Measurements from ENCODE around the gene KIF5B.

- TF ChIP-seq, protein P1, sequence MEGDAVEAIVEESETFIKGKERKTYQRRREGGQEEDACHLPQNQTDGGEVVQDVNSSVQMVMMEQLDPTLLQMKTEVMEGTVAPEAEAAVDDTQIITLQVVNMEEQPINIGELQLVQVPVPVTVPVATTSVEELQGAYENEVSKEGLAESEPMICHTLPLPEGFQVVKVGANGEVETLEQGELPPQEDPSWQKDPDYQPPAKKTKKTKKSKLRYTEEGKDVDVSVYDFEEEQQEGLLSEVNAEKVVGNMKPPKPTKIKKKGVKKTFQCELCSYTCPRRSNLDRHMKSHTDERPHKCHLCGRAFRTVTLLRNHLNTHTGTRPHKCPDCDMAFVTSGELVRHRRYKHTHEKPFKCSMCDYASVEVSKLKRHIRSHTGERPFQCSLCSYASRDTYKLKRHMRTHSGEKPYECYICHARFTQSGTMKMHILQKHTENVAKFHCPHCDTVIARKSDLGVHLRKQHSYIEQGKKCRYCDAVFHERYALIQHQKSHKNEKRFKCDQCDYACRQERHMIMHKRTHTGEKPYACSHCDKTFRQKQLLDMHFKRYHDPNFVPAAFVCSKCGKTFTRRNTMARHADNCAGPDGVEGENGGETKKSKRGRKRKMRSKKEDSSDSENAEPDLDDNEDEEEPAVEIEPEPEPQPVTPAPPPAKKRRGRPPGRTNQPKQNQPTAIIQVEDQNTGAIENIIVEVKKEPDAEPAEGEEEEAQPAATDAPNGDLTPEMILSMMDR (conservative IDR thresholded peaks at IDR 0.05; ENCODE audit: low read depth, low read length) = no peak
- TF ChIP-seq EZH2 (IDR thresholded peaks at IDR 0.05; ENCODE audit: borderline replicate concordance, low read depth, low read length, poor library complexity, severe bottlenecking) = no peak
Measured at GRCh38 chr10:32015386-32015785, 40.8 kb downstream of the KIF5B start.
